GM12878 (cell line): Measurements from ENCODE around the gene PRRT4. TPM values are rescaled to one million over a fixed set of nuclear protein-coding genes. Genes with fewer than 3 reads are reported as not detected.

ENCODE experiments used
- ATAC-seq: fragments of 200-7000 bp; cut with Tn5 transposase; 3 replicates; pipeline ENCODE4 v1.9.1; 2020; ENCODE audit warnings: mild to moderate bottlenecking, moderate library complexity
- BruUV-seq: library from RNA; stranded (reverse); fragments of 400-500 nt; replicated peaks from 2 replicates; lab custom pipeline; 2021; lab: Mats Ljungman, UMichigan
- CTCF ChIA-PET: fragments of 300-600 bp; sonication (Branson Sonifier 250); formaldehyde crosslinking; extraction: SDS; loops from one replicate; lab custom pipeline; 2021; ENCODE audit warnings: inconsistent platforms; lab: Yijun Ruan, JAX
- POLR2A ChIA-PET: fragments of 350-600 bp; formaldehyde crosslinking; extraction: SDS; loops from one replicate; lab custom pipeline; 2021; ENCODE audit warnings: inconsistent platforms; lab: Charles Lee
- RAD21 ChIA-PET: fragments of 300-600 bp; sonication (Branson Sonifier 250); formaldehyde crosslinking; loops from one replicate; lab custom pipeline; 2023; ENCODE audit warnings: antibody characterized with exemption; ENCODE audit not compliant: unreplicated experiment; lab: Charles Lee
- SMC1A ChIA-PET: fragments of 300-600 bp; sonication (Branson Sonifier 250); formaldehyde crosslinking; loops from one replicate; lab custom pipeline; 2023; ENCODE audit not compliant: unreplicated experiment, uncharacterized antibody; lab: Charles Lee
- DNase-seq: peaks from one replicate; pipeline ENCODE4 v3.0.0-alpha.2; 2011; ENCODE audit warnings: low read depth, low spot score
- FAIRE-seq: peaks from 3 replicates; lab custom pipeline; 2011; peaks lifted over from hg19 to GRCh38; lab: Jason Lieb, UNC
- H2AFZ ChIP-seq: 2 replicates; pipeline ENCODE4 v1.6.0; 2011; ENCODE audit warnings: low read depth, low read length, control low read depth; ENCODE audit not compliant: control insufficient read depth
- H3K27ac ChIP-seq: 2 replicates; pipeline ENCODE4 v1.5.1; 2011; ENCODE audit warnings: control low read depth; ENCODE audit not compliant: control insufficient read depth, insufficient read depth
- H3K27me3 ChIP-seq, 2 experiments: replicated peaks in 1 of 2; 2 replicates each; pipeline versions ENCODE4 v1.6.0 to v1.6.1; 2011; ENCODE audit warnings: low read length in 1 of 2; ENCODE audit not compliant: control insufficient read depth in 2 of 2, insufficient read depth in 2 of 2
- H3K36me3 ChIP-seq, 2 experiments: 2 replicates each; pipeline ENCODE4 v1.5.1; 2011; ENCODE audit warnings: low read length in 1 of 2; ENCODE audit not compliant: control insufficient read depth in 2 of 2, insufficient read depth in 2 of 2
- H3K4me1 ChIP-seq: 2 replicates; pipeline ENCODE4 v1.6.1; 2011; ENCODE audit warnings: mild to moderate bottlenecking, low read length, moderate library complexity, mixed read lengths; ENCODE audit not compliant: control insufficient read depth, insufficient read depth
- H3K4me2 ChIP-seq: 2 replicates; pipeline ENCODE4 v1.6.0; 2011; ENCODE audit warnings: control low read depth; ENCODE audit not compliant: control insufficient read depth, insufficient read depth
- H3K4me3 ChIP-seq: fragments of 200-600 bp; sonication (generic); 2 replicates; pipeline ENCODE4 v1.5.1; 2016
- H3K79me2 ChIP-seq: 2 replicates; pipeline ENCODE4 v1.6.0; 2011; ENCODE audit warnings: low read length; ENCODE audit not compliant: control insufficient read depth, insufficient read depth
- H3K9ac ChIP-seq: 2 replicates; pipeline ENCODE4 v1.8.0; 2011; ENCODE audit warnings: low read length, control low read depth, mixed read lengths; ENCODE audit not compliant: control insufficient read depth, insufficient read depth
- H3K9me3 ChIP-seq: replicated peaks from 3 replicates; pipeline ENCODE4 v1.5.1; 2011; ENCODE audit warnings: mild to moderate bottlenecking, low read length; ENCODE audit not compliant: control insufficient read depth, insufficient read depth
- H4K20me1 ChIP-seq: 2 replicates; pipeline ENCODE4 v1.6.0; 2011; ENCODE audit not compliant: control insufficient read depth, insufficient read depth
- HDAC2 ChIP-seq: fragments of 200-600 bp; sonication (generic); IDR thresholded peaks from 2 replicates; pipeline ENCODE4 v1.6.1; 2017
- HSF1 ChIP-seq: fragments of 150-350 bp; IDR thresholded peaks from 2 replicates; pipeline ENCODE4 v1.6.1; 2014; ENCODE audit warnings: mild to moderate bottlenecking, low read depth, low read length
- KDM1A ChIP-seq: fragments of 200-600 bp; sonication (generic); IDR thresholded peaks from 2 replicates; pipeline ENCODE4 v1.6.1; 2016; ENCODE audit warnings: borderline replicate concordance
- NFXL1 ChIP-seq: fragments of 450-650 bp; IDR thresholded peaks from 2 replicates; pipeline ENCODE4 v1.6.1; 2017; ENCODE audit warnings: antibody characterized with exemption, mild to moderate bottlenecking, borderline replicate concordance
- RAD21 ChIP-seq: IDR thresholded peaks from 2 replicates; pipeline ENCODE4 v1.6.1; 2011; ENCODE audit warnings: mild to moderate bottlenecking, low read depth, low read length, moderate library complexity; ENCODE audit not compliant: insufficient read depth
- RUNX3 ChIP-seq: IDR thresholded peaks from 2 replicates; pipeline ENCODE4 v1.6.1; 2012; ENCODE audit warnings: low read length, inconsistent platforms
- STAT3 ChIP-seq: IDR thresholded peaks from 2 replicates; pipeline ENCODE4 v1.6.1; 2011; ENCODE audit warnings: low read depth, low read length, improper control_type of control experiment
- SUPT20H ChIP-seq: IDR thresholded peaks from 2 replicates; pipeline ENCODE4 v1.6.1; 2011; ENCODE audit warnings: low read depth, mild to moderate bottlenecking, low read length, moderate library complexity, borderline replicate concordance; ENCODE audit not compliant: control insufficient read depth
- YY1 ChIP-seq: IDR thresholded peaks from 2 replicates; pipeline ENCODE4 v1.6.1; 2011; ENCODE audit warnings: low read depth, mild to moderate bottlenecking, low read length
- ZNF274 ChIP-seq: IDR thresholded peaks from one replicate; pipeline ENCODE4 v1.8.0; 2011; ENCODE audit not compliant: insufficient read length, insufficient read depth
- ZNF687 ChIP-seq: fragments of 450-650 bp; IDR thresholded peaks from 2 replicates; pipeline ENCODE4 v1.6.1; 2017; ENCODE audit warnings: mild to moderate bottlenecking, moderate library complexity
- WGBS: methylation state at CpG from one replicate; pipeline ENCODE4 v1.1.6; 2016; ENCODE audit warnings: low lambda C conversion rate; ENCODE audit not compliant: insufficient replicate concordance, insufficient coverage; ENCODE audit errors: missing lambda C conversion rate; 5-methylcytosine and 5-hydroxymethylcytosine counted together
- in situ Hi-C: fragments of 300-500 bp; cut with MboI; formaldehyde crosslinking; loops from 9 replicates; pipeline ENCODE4 v1.14.3; 2018; ENCODE audit warnings: mixed read lengths
- intact Hi-C: fragments of 100-400 bp; cut with micrococcal nuclease; formaldehyde crosslinking; loops from one replicate; pipeline ENCODE4 v1.14.2; 2022; ENCODE audit not compliant: unreplicated experiment
- polyA plus RNA-seq, 11 experiments: library from polyadenylated mRNA; depleted of rRNA in 4 of 11; unstranded in 6 of 11; stranded (reverse) in 5 of 11; fragments of >200 nt; fragmentation: Nextera tagmentation in 4 of 11; fragmentation: Illumina TruSeq in 1 of 11; extraction: Ambion mirVana in 4 of 11; extraction: Trizol in 1 of 11; gene quantifications; 1 replicate in 1 of 11; 2 replicates in 10 of 11; pipeline versions ENCODE4 v1.2.1 to v1.2.3, GENCODE V29; 2011 to 2016; ENCODE audit warnings: inconsistent platforms in 2 of 11, missing spikeins in 2 of 11, low read depth in 1 of 11
- total RNA-seq, 4 experiments: library from RNA; depleted of rRNA in 3 of 4; stranded (reverse); fragments of >200 nt in 3 of 4; fragmentation: Illumina TruSeq in 1 of 4; extraction: Trizol in 1 of 4; gene quantifications; 2 replicates each; pipeline versions ENCODE4 v1.2.1 to v1.2.3, GENCODE V29; 2013 to 2021

PRRT4 gene
- total and polyA plus RNA-seq, 10 of the 15 experiments (the other 5 are each of a cell fraction or from before 2014, with no cell fraction given): not detected

- Histone ChIP-seq H3K9ac (no peak overlapping the region), H3K79me2 (peaks cover 7% of the 10 kb centered on the region), H2AFZ (no peak overlapping the region), H3K9me3 (no peaks in the 10 kb centered on the region), H3K4me3 (no peak overlapping the region), H3K27ac (no peak overlapping the region), H3K4me2 (no peak overlapping the region), H3K27me3 (no peaks in the 10 kb centered on the region), H4K20me1 (no peaks in the 10 kb centered on the region), H3K36me3 (peaks cover 9 to 10% of the 10 kb centered on the region in 2 experiments; a peak in 3 of 4 replicates), H3K4me1 (peaks cover 5% of the 10 kb centered on the region)
- in situ Hi-C loops (no loop called here), intact Hi-C loops (no loop called here)
- POLR2A ChIA-PET: interaction anchor here (0.6 kb wide), 1 partner anchor 25 kb away, joined by 3 read pairs; no protein-coding TSS in a partner anchor
- no TSS peak for BruUV-seq
- DNase-seq: no peak
- ATAC-seq: no peak
- SMC1A ChIA-PET: interaction anchor here (0.7 to 4.0 kb wide), 7 partner anchors 11 to 75 kb away, joined by 3 to 80 read pairs (median 3); no protein-coding TSS in a partner anchor
- RAD21 ChIA-PET: interaction anchor here (0.6 to 3.9 kb wide), 7 partner anchors 8 to 61 kb away, joined by 3 to 46 read pairs (median 3); partner anchors contain the start of gene IMPDH1
- TF ChIP-seq KDM1A: no peak
- no peak for TF ChIP-seq HDAC2
- TF ChIP-seq SUPT20H: no peak
- no peak for TF ChIP-seq RUNX3
- TF ChIP-seq RAD21: no peak
- TF ChIP-seq HSF1: no peak
- TF ChIP-seq ZNF274: no peak
- no peak for TF ChIP-seq YY1
- TF ChIP-seq STAT3: no peak
- TF ChIP-seq ZNF687: no peak
- TF ChIP-seq NFXL1: no peak
- 89% methylated on average over 7 of the region's 7 CpGs for WGBS
- CTCF ChIA-PET: interaction anchor here (0.8 to 23.9 kb wide), 11 partner anchors 9 to 75 kb away, joined by 3 to 458 read pairs (median 4); no protein-coding TSS in a partner anchor
- no peak for FAIRE-seq
These were observed 38.5 kb upstream of the PRRT4 start for GRCh38 chr7:128399991-128400390.
